HT-29 (cell line): ENCODE measurements around the gene METRN. TPM values are rescaled to one million over a fixed set of nuclear protein-coding genes. Genes with fewer than 3 reads are reported as not detected.
"Not testable (repeated sequence)": the region's sequence is repeated elsewhere in the genome, so short reads cannot be mapped to it uniquely, and the experiment has no call there.

Experiments
- DNase-seq: peaks from one replicate; pipeline ENCODE4 v3.0.0-alpha.2; 2015; ENCODE audit warnings: low spot score
- total RNA-seq: library from RNA; depleted of rRNA; stranded (reverse); fragments of >200 nt; shearing (Covaris generic); gene quantifications from 2 replicates; pipeline ENCODE4 v1.2.3, GENCODE V29; 2014

Gene METRN
- total RNA-seq, 1 experiment from 2014 or later, result 82.2 TPM

GRCh38 chr16:691242-691641, 23.7 kb upstream of the METRN start:
- not testable (repeated sequence) for DNase-seq

GRCh38 chr16:692356-693108, 22.4 kb upstream of the METRN start:
- no peak for DNase-seq

- no peak for DNase-seq
Observed at GRCh38 chr16:693364-693763, 21.6 kb upstream of the METRN start.

GRCh38 chr16:693766-694165, 21.2 kb upstream of the METRN start:
- no peak for DNase-seq

- DNase-seq, result no peak
Observed at GRCh38 chr16:694187-694862, 20.6 kb upstream of the METRN start.

GRCh38 chr16:694863-695354, 20.0 kb upstream of the METRN start:
- no peak for DNase-seq

GRCh38 chr16:695355-696089, 19.4 kb upstream of the METRN start:
- peak; percentile 66 for DNase-seq

- DNase-seq, result no peak
Observed at GRCh38 chr16:698911-699671, 15.8 kb upstream of the METRN start.

GRCh38 chr16:700684-701584, 14.0 kb upstream of the METRN start:
- no peak for DNase-seq

- no peak for DNase-seq
Observed at GRCh38 chr16:702341-702740, 12.6 kb upstream of the METRN start.

- no peak for DNase-seq
Observed at GRCh38 chr16:703406-703805, 11.5 kb upstream of the METRN start.

- no peak for DNase-seq
Observed at GRCh38 chr16:704047-704446, 10.9 kb upstream of the METRN start.

- DNase-seq, result no peak
Observed at GRCh38 chr16:704552-705380, 10.2 kb upstream of the METRN start.

GRCh38 chr16:705431-706188, 9.3 kb upstream of the METRN start, which contains the start of gene FBXL16:
FBXL16 (minus strand) TSS chr16:705801; CDS start chr16:697405, 8,396 bp downstream.
- no peak for DNase-seq

GRCh38 chr16:706189-707061, 8.5 kb upstream of the METRN start:
- no peak for DNase-seq

- no peak for DNase-seq
Observed at GRCh38 chr16:707062-707538, 7.8 kb upstream of the METRN start.

- DNase-seq, result no peak
Observed at GRCh38 chr16:708019-708418, 6.9 kb upstream of the METRN start.

- no peak for DNase-seq
Observed at GRCh38 chr16:708959-709358, 6.0 kb upstream of the METRN start.
